Measurements from ENCODE around the gene SPRR1B.

DNA sequence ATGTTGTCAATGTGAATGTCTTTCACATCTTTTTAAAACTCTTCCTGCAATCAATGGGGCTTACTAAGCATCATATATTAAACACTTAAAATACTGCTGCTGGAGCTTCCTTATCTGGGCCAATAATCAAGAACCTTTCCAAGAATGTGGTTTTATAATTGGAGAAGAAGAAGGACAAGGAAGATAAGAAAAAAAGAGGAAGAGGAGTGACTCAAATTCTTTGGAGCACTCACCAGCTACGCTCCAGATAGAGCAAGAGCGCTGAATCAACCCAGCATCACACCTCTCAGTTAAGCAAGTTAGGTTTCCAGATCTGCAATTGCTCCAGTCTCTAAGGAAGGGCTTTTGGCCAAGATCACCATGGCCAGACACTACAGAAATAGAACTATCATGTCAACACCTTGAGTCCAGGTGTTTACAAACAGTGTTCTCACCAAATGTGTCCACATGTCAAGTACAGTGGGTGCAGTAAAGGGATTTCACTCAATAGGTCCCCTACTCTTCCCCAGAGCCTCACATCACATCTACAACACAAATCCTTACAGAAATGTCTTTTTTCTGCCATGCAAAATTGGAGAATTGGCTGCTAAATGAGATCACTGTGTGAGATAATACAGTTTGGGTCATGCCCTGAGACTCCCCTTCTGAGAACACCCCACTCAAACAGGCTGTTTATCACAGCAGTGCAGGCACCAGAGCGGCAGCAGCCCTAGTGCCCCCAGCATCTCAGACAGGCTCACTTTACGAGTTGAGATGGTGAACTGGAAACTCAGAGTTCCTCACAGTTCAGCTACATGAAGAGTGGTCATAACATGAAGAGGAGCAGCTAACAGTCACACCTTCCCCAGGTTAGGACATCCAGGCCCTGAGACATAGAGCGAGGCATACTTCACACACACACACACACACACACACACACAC lies 42.1 kb downstream of the SPRR1B start:
- TF ChIP-seq, protein P1, sequence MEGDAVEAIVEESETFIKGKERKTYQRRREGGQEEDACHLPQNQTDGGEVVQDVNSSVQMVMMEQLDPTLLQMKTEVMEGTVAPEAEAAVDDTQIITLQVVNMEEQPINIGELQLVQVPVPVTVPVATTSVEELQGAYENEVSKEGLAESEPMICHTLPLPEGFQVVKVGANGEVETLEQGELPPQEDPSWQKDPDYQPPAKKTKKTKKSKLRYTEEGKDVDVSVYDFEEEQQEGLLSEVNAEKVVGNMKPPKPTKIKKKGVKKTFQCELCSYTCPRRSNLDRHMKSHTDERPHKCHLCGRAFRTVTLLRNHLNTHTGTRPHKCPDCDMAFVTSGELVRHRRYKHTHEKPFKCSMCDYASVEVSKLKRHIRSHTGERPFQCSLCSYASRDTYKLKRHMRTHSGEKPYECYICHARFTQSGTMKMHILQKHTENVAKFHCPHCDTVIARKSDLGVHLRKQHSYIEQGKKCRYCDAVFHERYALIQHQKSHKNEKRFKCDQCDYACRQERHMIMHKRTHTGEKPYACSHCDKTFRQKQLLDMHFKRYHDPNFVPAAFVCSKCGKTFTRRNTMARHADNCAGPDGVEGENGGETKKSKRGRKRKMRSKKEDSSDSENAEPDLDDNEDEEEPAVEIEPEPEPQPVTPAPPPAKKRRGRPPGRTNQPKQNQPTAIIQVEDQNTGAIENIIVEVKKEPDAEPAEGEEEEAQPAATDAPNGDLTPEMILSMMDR (IDR thresholded peaks at IDR 0.05) = no peak
- TF ChIP-seq EP300 (IDR thresholded peaks at IDR 0.05) (no peak), POLR2A (IDR thresholded peaks at IDR 0.05) (no peak)
